ENCODE results near the gene CHERP. TPM values are rescaled to one million over a fixed set of nuclear protein-coding genes. Genes with fewer than 3 reads are reported as not detected.

The CHERP gene
- total RNA-seq, 1 donor from 2014 or later, result 13.8 TPM

- H3K27ac ChIP-seq, result no peak overlapping the region
- H3K27me3 ChIP-seq, result no peaks in the 10 kb centered on the region
- no peak for DNase-seq (ENCODE audit: low spot score in 2 of 2)
- H3K9me3 ChIP-seq, result no peaks in the 10 kb centered on the region
- peak overlapping the region; percentile 63 to 95 for H3K4me3 ChIP-seq
- intact Hi-C loops (cut with DNase I), result loop anchor here (2.0 to 5.0 kb wide), 2 partner anchors 31 to 88 kb away; partner anchors contain the start of genes CHERP, SMIM7 and TMEM38A
- TF ChIP-seq, protein P1, sequence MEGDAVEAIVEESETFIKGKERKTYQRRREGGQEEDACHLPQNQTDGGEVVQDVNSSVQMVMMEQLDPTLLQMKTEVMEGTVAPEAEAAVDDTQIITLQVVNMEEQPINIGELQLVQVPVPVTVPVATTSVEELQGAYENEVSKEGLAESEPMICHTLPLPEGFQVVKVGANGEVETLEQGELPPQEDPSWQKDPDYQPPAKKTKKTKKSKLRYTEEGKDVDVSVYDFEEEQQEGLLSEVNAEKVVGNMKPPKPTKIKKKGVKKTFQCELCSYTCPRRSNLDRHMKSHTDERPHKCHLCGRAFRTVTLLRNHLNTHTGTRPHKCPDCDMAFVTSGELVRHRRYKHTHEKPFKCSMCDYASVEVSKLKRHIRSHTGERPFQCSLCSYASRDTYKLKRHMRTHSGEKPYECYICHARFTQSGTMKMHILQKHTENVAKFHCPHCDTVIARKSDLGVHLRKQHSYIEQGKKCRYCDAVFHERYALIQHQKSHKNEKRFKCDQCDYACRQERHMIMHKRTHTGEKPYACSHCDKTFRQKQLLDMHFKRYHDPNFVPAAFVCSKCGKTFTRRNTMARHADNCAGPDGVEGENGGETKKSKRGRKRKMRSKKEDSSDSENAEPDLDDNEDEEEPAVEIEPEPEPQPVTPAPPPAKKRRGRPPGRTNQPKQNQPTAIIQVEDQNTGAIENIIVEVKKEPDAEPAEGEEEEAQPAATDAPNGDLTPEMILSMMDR (IDR thresholded peaks at IDR 0.05), result no peak
- peaks cover 36 to 48% of the 10 kb centered on the region in 2 donors for H3K36me3 ChIP-seq
- peaks cover 14 to 23% of the 10 kb centered on the region in 2 donors for H3K4me1 ChIP-seq
These were observed 31.7 kb upstream of the CHERP start for GRCh38 chr19:16573925-16574324.

- intact Hi-C loops (cut with DNase I), result loop anchor here (2.0 to 5.0 kb wide), 2 partner anchors 30 to 89 kb away; partner anchors contain the start of genes CHERP, SMIM7 and TMEM38A
- Histone ChIP-seq H3K9me3 (no peaks in the 10 kb centered on the region), H3K27me3 (no peaks in the 10 kb centered on the region), H3K4me3 (peak overlapping the region; percentile 63 to 95), H3K36me3 (peaks cover 41 to 42% of the 10 kb centered on the region in 2 donors), H3K4me1 (peaks cover 14 to 23% of the 10 kb centered on the region in 2 donors), H3K27ac (peak overlapping the region; percentile 53 to 86)
- DNase-seq (ENCODE audit: low spot score in 2 of 2), result no peak
- TF ChIP-seq, protein P1 (IDR thresholded peaks at IDR 0.05), result no peak
These were observed 31.1 kb upstream of the CHERP start for GRCh38 chr19:16573296-16573695.

DNA sequence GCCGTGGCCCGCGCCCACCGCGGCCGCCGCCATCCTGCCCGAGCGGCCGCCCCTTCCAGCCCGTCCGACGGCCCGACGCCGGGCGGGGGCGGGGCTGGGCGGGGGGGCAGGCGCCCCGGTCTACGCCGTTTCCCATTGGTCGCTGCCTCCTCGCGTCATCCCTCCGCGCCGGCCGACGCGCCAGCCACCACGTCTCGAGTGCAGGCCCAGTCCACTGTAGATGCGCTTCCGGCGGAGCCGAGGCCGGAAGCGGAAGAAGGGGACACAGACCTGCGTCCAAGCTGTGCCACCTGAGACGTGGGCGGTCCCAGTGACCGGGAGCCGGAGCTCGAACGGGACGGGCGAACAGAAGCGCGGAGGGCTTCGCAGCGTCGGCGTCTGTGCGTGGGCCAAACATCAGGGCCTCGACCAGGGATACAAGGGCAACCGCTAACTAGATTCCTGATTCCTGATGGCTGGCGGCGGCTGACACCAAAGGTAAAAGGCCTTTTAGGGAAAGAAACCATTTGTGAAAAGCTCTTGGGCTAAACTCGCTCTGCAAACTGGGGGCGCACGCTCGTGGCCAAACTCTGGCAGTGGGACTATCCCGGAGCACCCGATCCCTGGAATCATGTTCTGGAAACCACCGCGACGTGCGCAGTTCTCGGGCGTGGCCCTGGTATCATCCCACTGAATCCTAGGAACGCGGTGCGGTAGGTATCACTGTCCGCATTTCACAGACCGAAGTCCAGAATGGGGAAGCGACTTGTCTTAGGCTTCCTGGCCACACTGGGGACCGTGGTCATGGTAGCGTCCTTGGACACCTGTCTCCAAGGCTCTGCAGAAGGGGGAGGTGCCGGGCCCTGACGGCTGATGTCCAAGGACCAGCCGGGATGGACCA is 30.3 kb upstream of the CHERP start, which contains the start of gene SLC35E1:
SLC35E1 (minus strand) TSS at position 84 of the 880 bp plus-strand sequence; CDS start at position 33, 51 bp downstream.
- H3K27ac ChIP-seq, result peak within 1 kb of the TSS; percentile 73 to 86
- peaks cover 34 to 40% of the 10 kb centered on the region in 2 donors for H3K36me3 ChIP-seq
- no peaks in the 10 kb centered on the region for H3K27me3 ChIP-seq
- peak within 1 kb of the TSS; percentile 90 to 95 for H3K4me3 ChIP-seq
- DNase-seq (ENCODE audit: low spot score in 2 of 2), result peak; percentile 86 to 97
- no peaks in the 10 kb centered on the region for H3K9me3 ChIP-seq
- TF ChIP-seq, protein P1 (IDR thresholded peaks at IDR 0.05), result no peak
- intact Hi-C loops (cut with DNase I), result loop anchor here (1.0 to 5.0 kb wide), 4 partner anchors 30 to 90 kb away; partner anchors contain the start of genes C19orf44, CALR3, CHERP and MED26
- H3K4me1 ChIP-seq, result peaks cover 14 to 23% of the 10 kb centered on the region in 2 donors

DNA sequence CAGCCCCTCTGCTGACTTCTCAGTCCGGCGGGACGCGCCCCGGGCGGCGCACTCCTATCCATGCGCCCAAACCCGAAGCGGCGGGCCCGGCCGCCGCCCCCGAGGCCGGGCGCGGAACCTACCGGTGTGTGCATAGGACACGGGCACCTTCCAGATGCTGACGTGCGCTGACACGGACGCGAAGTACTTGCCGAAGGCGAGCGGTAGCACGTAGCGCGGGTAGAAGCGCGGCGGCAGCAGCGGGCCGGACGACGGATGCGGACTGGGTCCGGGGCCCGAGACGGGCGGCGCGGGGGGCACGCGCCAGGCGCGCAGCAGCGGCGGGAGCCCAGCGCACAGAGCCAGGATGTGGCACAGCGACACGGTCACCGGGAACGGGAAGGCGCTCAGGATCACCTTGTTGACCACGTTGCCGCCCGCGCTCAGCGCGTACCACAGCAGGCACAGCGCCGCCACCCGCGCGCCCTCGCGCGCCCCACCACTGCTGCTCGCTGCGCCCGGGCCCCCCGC is 29.6 kb upstream of the CHERP start:
- H3K27ac ChIP-seq, result peak overlapping the region; percentile 73 to 81
- peak overlapping the region; percentile 90 to 95 for H3K4me3 ChIP-seq
- H3K9me3 ChIP-seq, result no peaks in the 10 kb centered on the region
- no peaks in the 10 kb centered on the region for H3K27me3 ChIP-seq
- no peak for DNase-seq (ENCODE audit: low spot score in 2 of 2)
- H3K4me1 ChIP-seq, result peaks cover 14 to 23% of the 10 kb centered on the region in 2 donors
- peaks cover 34 to 38% of the 10 kb centered on the region in 2 donors for H3K36me3 ChIP-seq
- TF ChIP-seq, protein P1 (IDR thresholded peaks at IDR 0.05), result no peak
- intact Hi-C loops (cut with DNase I), result loop anchor here (1.0 to 5.0 kb wide), 4 partner anchors 29 to 90 kb away; partner anchors contain the start of genes C19orf44, CALR3, CHERP and MED26

DNA sequence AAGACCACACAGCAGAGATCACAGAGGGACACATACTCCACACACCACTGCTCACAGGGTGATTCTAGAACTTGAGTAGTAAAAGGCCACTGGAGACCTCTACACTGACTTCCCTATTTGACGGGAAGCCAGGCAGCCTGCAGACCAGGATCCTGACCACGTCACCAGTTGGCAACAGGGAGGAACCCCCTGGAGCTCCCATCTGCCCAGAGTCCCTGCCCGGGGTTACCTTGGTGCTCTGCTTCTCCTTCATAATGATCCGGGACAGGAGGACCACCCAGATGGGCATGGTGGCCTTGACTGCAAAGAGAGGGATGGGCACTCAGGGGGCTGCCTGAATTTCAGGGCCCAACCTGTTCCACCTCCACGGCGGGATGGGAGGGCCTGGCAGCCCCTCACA is 29.0 kb upstream of the CHERP start:
- peaks cover 14 to 23% of the 10 kb centered on the region in 2 donors for H3K4me1 ChIP-seq
- H3K4me3 ChIP-seq, result peak overlapping the region; percentile 90 to 95
- H3K9me3 ChIP-seq, result no peaks in the 10 kb centered on the region
- H3K27me3 ChIP-seq, result no peaks in the 10 kb centered on the region
- no peak for DNase-seq (ENCODE audit: low spot score in 2 of 2)
- H3K27ac ChIP-seq, result peak overlapping the region; percentile 73 to 81
- peaks cover 34 to 37% of the 10 kb centered on the region in 2 donors for H3K36me3 ChIP-seq
- TF ChIP-seq, protein P1 (IDR thresholded peaks at IDR 0.05), result no peak
- intact Hi-C loops (cut with DNase I), result loop anchor here (5.0 kb wide), 1 partner anchor 91 kb away; the partner anchor contains the start of genes SMIM7 and TMEM38A
